NCI-H2107 treated with DMSO at 0.1 percent for 48 hours (cell line): ENCODE results near the gene LTC4S.

Experiments used
- DNase-seq: peaks from one replicate; lab custom pipeline; 2025; ENCODE audit not compliant: unreplicated experiment; lab: John Stamatoyannopoulos, UW

Gene LTC4S

GRCh38 chr5:179840766-179841165 lies 47.0 kb downstream of the LTC4S start:
- DNase-seq = no peak

GRCh38 chr5:179841621-179842020 lies 47.8 kb downstream of the LTC4S start:
- DNase-seq = no peak
